Measurements from ENCODE around the gene FXYD3. TPM values are rescaled to one million over a fixed set of nuclear protein-coding genes. Genes with fewer than 3 reads are reported as not detected.
"Not testable (repeated sequence)": the region's sequence is repeated elsewhere in the genome, so short reads cannot be mapped to it uniquely, and the experiment has no call there.

FXYD3 gene
- polyA plus RNA-seq, 3 donors, result 18.6 to 23.9 (median 23.1) TPM

- DNase-seq, result no peak
Measured at GRCh38 chr19:35123573-35123972, 8.0 kb downstream of the FXYD3 start.

- DNase-seq, result peak; percentile 88
Measured at GRCh38 chr19:35124098-35125060, 8.8 kb downstream of the FXYD3 start.

- no peak for DNase-seq
Measured at GRCh38 chr19:35125270-35125717, 9.7 kb downstream of the FXYD3 start.

- DNase-seq, result no peak
Measured at GRCh38 chr19:35125749-35126623, 10.4 kb downstream of the FXYD3 start.

- DNase-seq, result no peak
Measured at GRCh38 chr19:35126624-35126959, 11.0 kb downstream of the FXYD3 start.

- no peak for DNase-seq
Measured at GRCh38 chr19:35127871-35128270, 12.2 kb downstream of the FXYD3 start.

- no peak for DNase-seq
Measured at GRCh38 chr19:35128398-35129057, 12.9 kb downstream of the FXYD3 start.

GRCh38 chr19:35129724-35130274 is 14.2 kb downstream of the FXYD3 start:
- DNase-seq, result not testable (repeated sequence)

- no peak for DNase-seq
Measured at GRCh38 chr19:35130761-35131720, 15.4 kb downstream of the FXYD3 start.

- no peak for DNase-seq
Measured at GRCh38 chr19:35132254-35132653, 16.6 kb downstream of the FXYD3 start.

- no peak for DNase-seq
Measured at GRCh38 chr19:35133826-35134225, 18.2 kb downstream of the FXYD3 start.

GRCh38 chr19:35134601-35135242 is 19.1 kb downstream of the FXYD3 start, which contains the start of gene LGI4:
Gene LGI4, minus strand, starts transcription at chr19:35135059. Its CDS starts 379 bp downstream, at chr19:35134680.
- DNase-seq, result no peak

- peak; percentile 81 for DNase-seq
Measured at GRCh38 chr19:35135389-35135909, 19.8 kb downstream of the FXYD3 start.

GRCh38 chr19:35136231-35136630 is 20.6 kb downstream of the FXYD3 start:
- DNase-seq, result no peak

- DNase-seq, result no peak
Measured at GRCh38 chr19:35136977-35137702, 21.5 kb downstream of the FXYD3 start.

- DNase-seq, result no peak
Measured at GRCh38 chr19:35138305-35138892, 22.8 kb downstream of the FXYD3 start, which contains the start of gene FXYD1. Gene FXYD1, plus strand, starts transcription at chr19:35138824. Its CDS starts 1,256 bp downstream, at chr19:35140080.

GRCh38 chr19:35140207-35140961 is 24.8 kb downstream of the FXYD3 start:
- no peak for DNase-seq

All from renal pelvis (tissue), 4 donors.